ENCODE measurements around the gene C3.

The C3 gene

DNA sequence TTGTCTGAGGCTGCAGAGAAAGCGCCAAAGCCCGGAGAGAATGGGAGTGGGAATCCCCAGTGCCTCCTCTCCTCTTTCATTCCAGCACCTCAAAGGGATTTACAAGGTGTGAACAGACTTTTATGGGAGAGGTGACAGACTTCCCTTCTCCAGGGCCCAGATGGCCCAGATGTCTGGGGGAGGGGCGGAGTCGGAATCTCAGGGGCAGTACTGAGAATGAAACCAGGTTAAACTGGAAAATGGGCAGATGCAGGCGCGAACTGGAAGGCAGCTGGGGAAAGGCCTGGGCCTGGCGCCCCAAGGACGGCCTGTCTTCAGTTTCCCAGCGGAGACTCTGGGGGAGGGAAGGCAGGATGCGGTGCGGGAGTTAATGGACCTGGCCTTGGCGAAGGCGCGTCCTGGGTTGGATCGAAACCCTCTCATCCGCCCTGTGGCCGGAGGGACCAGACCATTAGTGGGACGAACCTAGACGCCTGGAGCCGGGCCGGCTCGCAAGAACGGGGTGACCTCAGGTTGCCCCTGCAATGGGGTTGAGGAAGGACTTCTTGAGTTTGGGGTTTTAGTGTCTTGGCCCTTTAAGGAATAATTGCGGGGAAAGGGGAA, 18.4 kb upstream of the C3 start:
- Histone ChIP-seq H3K4me3 (ENCODE audit: low read length) (peak overlapping the region; percentile 78), H3K79me2 (ENCODE audit: low read length) (peaks cover 55% of the 10 kb centered on the region), H3K9ac (ENCODE audit: low read length) (peak overlapping the region; percentile 78), H3K36me3 (replicated peaks; ENCODE audit: low read depth, low read length) (peaks cover 29% of the 10 kb centered on the region), H3K9me3 (ENCODE audit: insufficient read depth, low read length) (no peaks in the 10 kb centered on the region), H3K4me2 (ENCODE audit: low read length) (peak overlapping the region; percentile 92), H3K27me3 (ENCODE audit: low read depth, low read length) (no peaks in the 10 kb centered on the region), H3K27ac (ENCODE audit: low read length) (peak overlapping the region; percentile 82), H3K4me1 (ENCODE audit: low read length) (peaks cover 31% of the 10 kb centered on the region), H4K20me1 (ENCODE audit: insufficient read depth, low read length) (peaks cover 24% of the 10 kb centered on the region), H2AFZ (ENCODE audit: low read depth, low read length) (peak overlapping the region; percentile 90)
- TF ChIP-seq, protein P1, sequence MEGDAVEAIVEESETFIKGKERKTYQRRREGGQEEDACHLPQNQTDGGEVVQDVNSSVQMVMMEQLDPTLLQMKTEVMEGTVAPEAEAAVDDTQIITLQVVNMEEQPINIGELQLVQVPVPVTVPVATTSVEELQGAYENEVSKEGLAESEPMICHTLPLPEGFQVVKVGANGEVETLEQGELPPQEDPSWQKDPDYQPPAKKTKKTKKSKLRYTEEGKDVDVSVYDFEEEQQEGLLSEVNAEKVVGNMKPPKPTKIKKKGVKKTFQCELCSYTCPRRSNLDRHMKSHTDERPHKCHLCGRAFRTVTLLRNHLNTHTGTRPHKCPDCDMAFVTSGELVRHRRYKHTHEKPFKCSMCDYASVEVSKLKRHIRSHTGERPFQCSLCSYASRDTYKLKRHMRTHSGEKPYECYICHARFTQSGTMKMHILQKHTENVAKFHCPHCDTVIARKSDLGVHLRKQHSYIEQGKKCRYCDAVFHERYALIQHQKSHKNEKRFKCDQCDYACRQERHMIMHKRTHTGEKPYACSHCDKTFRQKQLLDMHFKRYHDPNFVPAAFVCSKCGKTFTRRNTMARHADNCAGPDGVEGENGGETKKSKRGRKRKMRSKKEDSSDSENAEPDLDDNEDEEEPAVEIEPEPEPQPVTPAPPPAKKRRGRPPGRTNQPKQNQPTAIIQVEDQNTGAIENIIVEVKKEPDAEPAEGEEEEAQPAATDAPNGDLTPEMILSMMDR (IDR thresholded peaks at IDR 0.05; ENCODE audit: low read depth, low read length), result no peak
- no peak for TF ChIP-seq EZH2phosphoT487 (IDR thresholded peaks at IDR 0.05; ENCODE audit: low read depth)

- Histone ChIP-seq H3K36me3 (replicated peaks; ENCODE audit: low read depth, low read length) (peaks cover 21% of the 10 kb centered on the region), H3K4me1 (ENCODE audit: low read length) (peaks cover 31% of the 10 kb centered on the region), H3K4me3 (ENCODE audit: low read length) (peak overlapping the region; percentile 78), H3K27ac (ENCODE audit: low read length) (peak overlapping the region; percentile 82), H3K4me2 (ENCODE audit: low read length) (peak overlapping the region; percentile 92), H2AFZ (ENCODE audit: low read depth, low read length) (peak overlapping the region; percentile 90), H3K9ac (ENCODE audit: low read length) (peak overlapping the region; percentile 78), H3K79me2 (ENCODE audit: low read length) (peaks cover 52% of the 10 kb centered on the region), H3K9me3 (ENCODE audit: insufficient read depth, low read length) (no peaks in the 10 kb centered on the region), H3K27me3 (ENCODE audit: low read depth, low read length) (no peaks in the 10 kb centered on the region), H4K20me1 (ENCODE audit: insufficient read depth, low read length) (peaks cover 16% of the 10 kb centered on the region)
- TF ChIP-seq, protein P1 (IDR thresholded peaks at IDR 0.05; ENCODE audit: low read depth, low read length), result peak; percentile 96
- TF ChIP-seq EZH2phosphoT487 (IDR thresholded peaks at IDR 0.05; ENCODE audit: low read depth), result no peak
Measured at GRCh38 chr19:6737873-6738786, 17.7 kb upstream of the C3 start.

DNA sequence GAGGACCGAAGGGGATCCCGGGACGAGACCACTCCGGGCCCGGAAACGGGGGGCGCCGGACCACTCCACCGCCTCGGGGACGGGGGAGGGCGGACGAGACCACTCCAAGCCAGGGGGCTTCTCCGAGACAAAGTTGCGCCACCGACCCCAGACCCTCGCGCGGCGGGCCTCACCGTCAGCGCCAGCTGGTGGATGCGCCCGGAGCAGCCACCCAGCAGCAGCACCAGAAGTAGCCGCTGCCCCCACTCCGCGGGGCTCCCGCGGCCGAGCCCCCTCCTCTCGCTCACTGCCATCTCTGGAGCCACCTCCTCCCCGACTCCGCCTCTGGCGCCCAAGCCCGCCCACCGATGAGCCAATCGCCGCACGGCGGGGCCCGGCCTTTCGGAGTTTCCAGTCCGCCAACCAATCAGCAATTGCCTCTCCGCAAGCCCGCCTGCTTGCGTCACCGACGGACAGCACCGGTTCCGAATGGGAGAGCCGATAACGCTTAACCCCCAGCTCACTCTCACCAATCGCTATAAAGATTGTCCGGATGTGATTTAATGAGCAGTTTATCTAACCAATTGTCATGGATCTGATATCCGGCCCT, 16.9 kb upstream of the C3 start, which contains the start of gene GPR108:
TSS of gene GPR108 (minus strand) at position 297 of the 589 bp plus-strand sequence. CDS start at position 293, 4 bp downstream.
- peak within 1 kb of the TSS; percentile 92 for H3K9ac ChIP-seq (ENCODE audit: low read length)
- H3K79me2 ChIP-seq (ENCODE audit: low read length), result peaks cover 44% of the 10 kb centered on the region
- TF ChIP-seq, protein P1 (IDR thresholded peaks at IDR 0.05; ENCODE audit: low read depth, low read length), result no peak
- no peak for TF ChIP-seq EZH2phosphoT487 (IDR thresholded peaks at IDR 0.05; ENCODE audit: low read depth)
- H2AFZ ChIP-seq (ENCODE audit: low read depth, low read length), result peak within 1 kb of the TSS; percentile 57
- peaks cover 31% of the 10 kb centered on the region for H3K4me1 ChIP-seq (ENCODE audit: low read length)
- peaks cover 9% of the 10 kb centered on the region for H4K20me1 ChIP-seq (ENCODE audit: insufficient read depth, low read length)
- H3K27me3 ChIP-seq (ENCODE audit: low read depth, low read length), result no peaks in the 10 kb centered on the region
- no peaks in the 10 kb centered on the region for H3K9me3 ChIP-seq (ENCODE audit: insufficient read depth, low read length)
- peak within 1 kb of the TSS; percentile 82 for H3K27ac ChIP-seq (ENCODE audit: low read length)
- H3K4me3 ChIP-seq (ENCODE audit: low read length), result peak within 1 kb of the TSS; percentile 85
- peaks cover 15% of the 10 kb centered on the region for H3K36me3 ChIP-seq (replicated peaks; ENCODE audit: low read depth, low read length)
- H3K4me2 ChIP-seq (ENCODE audit: low read length), result peak within 1 kb of the TSS; percentile 92

GRCh38 chr19:6736917-6737283, 16.4 kb upstream of the C3 start:
- no peaks in the 10 kb centered on the region for H3K9me3 ChIP-seq (ENCODE audit: insufficient read depth, low read length)
- TF ChIP-seq EZH2phosphoT487 (IDR thresholded peaks at IDR 0.05; ENCODE audit: low read depth), result no peak
- TF ChIP-seq, protein P1 (IDR thresholded peaks at IDR 0.05; ENCODE audit: low read depth, low read length), result peak; percentile 31; the same call in 1 of the 2 replicates
- H3K9ac ChIP-seq (ENCODE audit: low read length), result peak overlapping the region; percentile 92
- peak overlapping the region; percentile 80 for H3K27ac ChIP-seq (ENCODE audit: low read length)
- peak overlapping the region; percentile 79 for H3K4me2 ChIP-seq (ENCODE audit: low read length)
- H3K27me3 ChIP-seq (ENCODE audit: low read depth, low read length), result no peaks in the 10 kb centered on the region
- H3K4me3 ChIP-seq (ENCODE audit: low read length), result peak overlapping the region; percentile 85
- peaks cover 30% of the 10 kb centered on the region for H3K4me1 ChIP-seq (ENCODE audit: low read length)
- H3K79me2 ChIP-seq (ENCODE audit: low read length), result peaks cover 40% of the 10 kb centered on the region
- peak overlapping the region; percentile 46 for H2AFZ ChIP-seq (ENCODE audit: low read depth, low read length)
- peaks cover 6% of the 10 kb centered on the region for H4K20me1 ChIP-seq (ENCODE audit: insufficient read depth, low read length)
- peaks cover 13% of the 10 kb centered on the region for H3K36me3 ChIP-seq (replicated peaks; ENCODE audit: low read depth, low read length)
